Aorta (tissue), 5 donors: ENCODE data around the gene BRI3. TPM values are rescaled to one million over a fixed set of nuclear protein-coding genes. Genes with fewer than 3 reads are reported as not detected.
"Not testable (repeated sequence)": the region's sequence is repeated elsewhere in the genome, so short reads cannot be mapped to it uniquely, and the experiment has no call there.

Experiments
- ATAC-seq: fragments of 200-7000 bp; cut with Tn5 transposase; one replicate; pipeline ENCODE4 v1.9.1; 2022; ENCODE audit warnings: moderate library complexity; ENCODE audit not compliant: low FRiP score
- DNase-seq, 2 donors: peaks; one replicate each; pipeline ENCODE4 v3.0.0-alpha.2; 2020
- H3K27ac ChIP-seq, 2 donors: one replicate each; pipeline ENCODE4 v1.5.1; 2013; ENCODE audit warnings: low read length in 2 of 2, mild to moderate bottlenecking in 2 of 2, moderate library complexity in 2 of 2, control low read depth in 1 of 2, inconsistent platforms in 1 of 2, low read depth in 1 of 2
- H3K27me3 ChIP-seq, 2 donors: one replicate each; pipeline ENCODE4 v1.6.1; 2013; ENCODE audit warnings: control low read depth in 1 of 2, low read length in 1 of 2, mild to moderate bottlenecking in 1 of 2, moderate library complexity in 1 of 2; ENCODE audit not compliant: insufficient read depth in 2 of 2, control insufficient read depth in 1 of 2
- H3K36me3 ChIP-seq, 2 donors: one replicate each; pipeline ENCODE4 v1.6.1; 2013; ENCODE audit warnings: control low read depth in 1 of 2, low read length in 1 of 2, mild to moderate bottlenecking in 1 of 2; ENCODE audit not compliant: insufficient read depth in 2 of 2, control insufficient read depth in 1 of 2
- H3K4me1 ChIP-seq, 2 donors: one replicate each; pipeline ENCODE4 v1.6.1; 2013; ENCODE audit warnings: low read length in 2 of 2, control low read depth in 1 of 2, mild to moderate bottlenecking in 1 of 2, moderate library complexity in 1 of 2; ENCODE audit not compliant: insufficient read depth in 2 of 2, control insufficient read depth in 1 of 2
- H3K4me3 ChIP-seq, 2 donors: one replicate each; pipeline ENCODE4 v1.5.1; 2013; ENCODE audit warnings: low read length in 2 of 2, control low read depth in 1 of 2, mild to moderate bottlenecking in 1 of 2
- H3K9me3 ChIP-seq: one replicate; pipeline ENCODE4 v1.6.1; 2013; ENCODE audit warnings: mild to moderate bottlenecking, low read length; ENCODE audit not compliant: control insufficient read depth
- WGBS, 2 donors: extraction: QIAGEN DNeasy Blood & Tissue Kit; methylation state at CpG; one replicate each; pipeline ENCODE4 v1.1.7; 2013; 5-methylcytosine and 5-hydroxymethylcytosine counted together
- intact Hi-C, 2 donors: fragments of 100-400 bp; cut with DNase I; formaldehyde crosslinking; loops; one replicate each; pipeline versions ENCODE4 v1.14.2 to v1.15.0; 2022
- polyA plus RNA-seq, 2 donors: library from polyadenylated mRNA; stranded (reverse); fragments of 200-250 nt; gene quantifications; one replicate each; pipeline ENCODE4 v1.2.3, GENCODE V29; 2013
- total RNA-seq, 2 donors: library from RNA; stranded (reverse); fragmentation: NEBNext Ultra II Directional; extraction: Animal tissue kit (Norgen Biotek cat#: 25700); gene quantifications; one replicate each; pipeline ENCODE4 v1.2.1, GENCODE V29; 2021
- donor health status: healthy with polysubstance abuse.
- donor health status: Bipolar disorder and iron deficiency.
- donor health status: DM: no; HTN: no; CAD: no.
- donor health status: DM: no; HTN: no; CAD: no.
- donor health status: DM: yes; HTN: yes; CAD: no.

BRI3 gene
- total and polyA plus RNA-seq, 4 donors: 155 to 295 (median 192) TPM

GRCh38 chr7:98307971-98308466 lies 26.5 kb downstream of the BRI3 start:
- no peak overlapping the region for H3K27ac ChIP-seq
- H3K4me1 ChIP-seq: no peaks in the 10 kb centered on the region
- no peaks in the 10 kb centered on the region for H3K27me3 ChIP-seq
- H3K4me3 ChIP-seq: no peak overlapping the region
- intact Hi-C loops: no loop called here
- H3K36me3 ChIP-seq: no peaks in the 10 kb centered on the region
- no peaks in the 10 kb centered on the region for H3K9me3 ChIP-seq
- no peak for DNase-seq
- no peak for ATAC-seq
- WGBS, 2 donors: 96 to 97% methylated on average over 14 of the region's 14 CpGs

GRCh38 chr7:98309566-98309965 lies 28.1 kb downstream of the BRI3 start:
- Histone ChIP-seq H3K4me1 (no peaks in the 10 kb centered on the region), H3K36me3 (no peaks in the 10 kb centered on the region), H3K4me3 (no peak overlapping the region), H3K9me3 (no peaks in the 10 kb centered on the region), H3K27ac (no peak overlapping the region), H3K27me3 (no peaks in the 10 kb centered on the region)
- ATAC-seq (no peak), DNase-seq (peak in 1 of 2 donors; percentile 55)
- WGBS, 2 donors: 97 to 99% methylated on average over 8 of the region's 8 CpGs
- intact Hi-C loops: no loop called here

- Histone ChIP-seq H3K4me1 (no peaks in the 10 kb centered on the region), H3K9me3 (no peaks in the 10 kb centered on the region), H3K36me3 (no peaks in the 10 kb centered on the region), H3K4me3 (no peak overlapping the region), H3K27ac (no peak overlapping the region), H3K27me3 (no peaks in the 10 kb centered on the region)
- intact Hi-C loops: no loop called here
- 81 to 84% methylated on average over 7 of the region's 7 CpGs for WGBS, 2 donors
- ATAC-seq (no peak), DNase-seq (peak in 1 of 2 donors; percentile 32)
These were observed 30.7 kb downstream of the BRI3 start for GRCh38 chr7:98312201-98312600.

GRCh38 chr7:98314469-98314868 lies 33.0 kb downstream of the BRI3 start:
- ATAC-seq (no peak), DNase-seq (peak in 1 of 2 donors; percentile 41)
- no peaks in the 10 kb centered on the region for H3K27me3 ChIP-seq
- no peak overlapping the region for H3K27ac ChIP-seq
- no peak overlapping the region for H3K4me3 ChIP-seq
- WGBS, 2 donors: 92 to 93% methylated on average over 11 of the region's 11 CpGs
- no peaks in the 10 kb centered on the region for H3K9me3 ChIP-seq
- no peaks in the 10 kb centered on the region for H3K4me1 ChIP-seq
- no peaks in the 10 kb centered on the region for H3K36me3 ChIP-seq
- intact Hi-C loops: no loop called here

- intact Hi-C loops: no loop called here
- no peak overlapping the region for H3K27ac ChIP-seq
- no peaks in the 10 kb centered on the region for H3K4me1 ChIP-seq
- no peaks in the 10 kb centered on the region for H3K27me3 ChIP-seq
- H3K9me3 ChIP-seq: no peaks in the 10 kb centered on the region
- ATAC-seq (no peak), DNase-seq (peak in 1 of 2 donors; percentile 15)
- 85 to 89% methylated on average over 13 of the region's 13 CpGs for WGBS, 2 donors
- no peaks in the 10 kb centered on the region for H3K36me3 ChIP-seq
- no peak overlapping the region for H3K4me3 ChIP-seq
These were observed 34.0 kb downstream of the BRI3 start for GRCh38 chr7:98315318-98315993.

GRCh38 chr7:98315994-98316527 lies 34.6 kb downstream of the BRI3 start:
- H3K27ac ChIP-seq, H3K4me1 ChIP-seq, H3K36me3 ChIP-seq, DNase-seq, H3K9me3 ChIP-seq, ATAC-seq, H3K4me3 ChIP-seq, intact Hi-C loops, H3K27me3 ChIP-seq: not testable (repeated sequence)
- WGBS, 2 donors: 93 to 95% methylated on average over 4 of the region's 4 CpGs

- Histone ChIP-seq H3K27ac (no peak overlapping the region), H3K4me3 (no peak overlapping the region), H3K27me3 (no peaks in the 10 kb centered on the region), H3K4me1 (no peaks in the 10 kb centered on the region), H3K36me3 (no peaks in the 10 kb centered on the region), H3K9me3 (no peaks in the 10 kb centered on the region)
- no peak for DNase-seq
- ATAC-seq: no peak
- 91 to 93% methylated on average over 14 of the region's 14 CpGs for WGBS, 2 donors
- intact Hi-C loops: no loop called here
These were observed 36.0 kb downstream of the BRI3 start for GRCh38 chr7:98317366-98318040.

GRCh38 chr7:98319176-98319575 lies 37.7 kb downstream of the BRI3 start:
- Histone ChIP-seq H3K4me1 (no peaks in the 10 kb centered on the region), H3K36me3 (no peaks in the 10 kb centered on the region), H3K27me3 (no peaks in the 10 kb centered on the region), H3K4me3 (no peak overlapping the region), H3K27ac (no peak overlapping the region), H3K9me3 (peaks cover 4% of the 10 kb centered on the region)
- ATAC-seq (no peak), DNase-seq (no peak)
- intact Hi-C loops: no loop called here
- WGBS, 2 donors: 91 to 92% methylated on average over 9 of the region's 9 CpGs

GRCh38 chr7:98321301-98321700 lies 39.8 kb downstream of the BRI3 start:
- H3K27ac ChIP-seq: no peak overlapping the region
- intact Hi-C loops: no loop called here
- H3K27me3 ChIP-seq: no peaks in the 10 kb centered on the region
- H3K9me3 ChIP-seq: peaks cover 6% of the 10 kb centered on the region
- ATAC-seq (no peak), DNase-seq (no peak)
- no peaks in the 10 kb centered on the region for H3K4me1 ChIP-seq
- WGBS, 2 donors: 73 to 74% methylated on average over 10 of the region's 10 CpGs
- no peaks in the 10 kb centered on the region for H3K36me3 ChIP-seq
- no peak overlapping the region for H3K4me3 ChIP-seq
